ENCODE data around the gene ALS2CL.

ALS2CL gene

GRCh38 chr3:46722443-46722842 is 29.0 kb upstream of the ALS2CL start:
- no peak for DNase-seq
- H3K4ac ChIP-seq (ENCODE audit: low read depth in 1 of 2, low read length in 2 of 2): no peak overlapping the region
- H2AK5ac ChIP-seq (ENCODE audit: low read length, severe bottlenecking): no peak overlapping the region
- H3K18ac ChIP-seq (ENCODE audit: low read depth in 1 of 2, low read length in 2 of 2): no peak overlapping the region
- H4K8ac ChIP-seq (ENCODE audit: low read length): no peak overlapping the region
- H2AFZ ChIP-seq (ENCODE audit: low read depth, low read length): no peak overlapping the region
- no peak overlapping the region for H3K4me3 ChIP-seq (ENCODE audit: insufficient read depth in 1 of 2, low read depth in 1 of 2, low read length in 2 of 2)
- H3K14ac ChIP-seq (ENCODE audit: low read length in 2 of 2): no peak overlapping the region
- H3K27ac ChIP-seq (ENCODE audit: low read length, poor library complexity, severe bottlenecking): no peak overlapping the region
- H3K23ac ChIP-seq (ENCODE audit: low read length in 2 of 2): no peak overlapping the region
- H2BK15ac ChIP-seq (ENCODE audit: low read depth, poor library complexity, severe bottlenecking): no peak overlapping the region
- no peaks in the 10 kb centered on the region for H3K36me3 ChIP-seq (ENCODE audit: control insufficient read depth in 1 of 2, insufficient read depth in 2 of 2, low read depth in 1 of 2, low read length in 2 of 2)
- H3K27me3 ChIP-seq (ENCODE audit: control insufficient read depth in 1 of 2, insufficient read depth in 1 of 2, low read length in 2 of 2): peaks cover 0 to 43% of the 10 kb centered on the region in 2 experiments
- H2BK12ac ChIP-seq (ENCODE audit: low read length in 2 of 2): no peak overlapping the region
- no peak overlapping the region for H4K91ac ChIP-seq (ENCODE audit: low read length)
- no peaks in the 10 kb centered on the region for H3K79me1 ChIP-seq (replicated peaks; ENCODE audit: low read length, poor library complexity, severe bottlenecking)
- 85% methylated on average over 2 of the region's 5 CpGs for WGBS
- H2BK5ac ChIP-seq (ENCODE audit: low read depth, low read length, poor library complexity, severe bottlenecking): no peak overlapping the region
- H3K9me3 ChIP-seq (ENCODE audit: control insufficient read depth, low read length): peaks cover 3% of the 10 kb centered on the region
- no peak overlapping the region for H2BK120ac ChIP-seq (ENCODE audit: low read depth, low read length)
- H3K9ac ChIP-seq (ENCODE audit: low read length): no peak overlapping the region
- H3K4me2 ChIP-seq (ENCODE audit: low read length, poor library complexity, severe bottlenecking): no peak overlapping the region
- no peaks in the 10 kb centered on the region for H3K4me1 ChIP-seq (ENCODE audit: control insufficient read depth, insufficient read depth, low read depth, low read length)

- Histone ChIP-seq H3K4ac (ENCODE audit: low read depth in 1 of 2, low read length in 2 of 2) (no peak overlapping the region), H2BK15ac (ENCODE audit: low read depth, poor library complexity, severe bottlenecking) (no peak overlapping the region), H3K9ac (ENCODE audit: low read length) (no peak overlapping the region), H4K91ac (ENCODE audit: low read length) (no peak overlapping the region), H3K27me3 (ENCODE audit: control insufficient read depth in 1 of 2, insufficient read depth in 1 of 2, low read length in 2 of 2) (peaks cover under 1 to 57% of the 10 kb centered on the region in 2 experiments), H3K36me3 (ENCODE audit: control insufficient read depth in 1 of 2, insufficient read depth in 2 of 2, low read depth in 1 of 2, low read length in 2 of 2) (no peaks in the 10 kb centered on the region), H2BK5ac (ENCODE audit: low read depth, low read length, poor library complexity, severe bottlenecking) (no peak overlapping the region), H3K4me3 (ENCODE audit: insufficient read depth in 1 of 2, low read depth in 1 of 2, low read length in 2 of 2) (no peak overlapping the region), H3K79me1 (replicated peaks; ENCODE audit: low read length, poor library complexity, severe bottlenecking) (no peaks in the 10 kb centered on the region), H4K8ac (ENCODE audit: low read length) (no peak overlapping the region), H2AK5ac (ENCODE audit: low read length, severe bottlenecking) (no peak overlapping the region), H2AFZ (ENCODE audit: low read depth, low read length) (no peak overlapping the region), H3K23ac (ENCODE audit: low read length in 2 of 2) (no peak overlapping the region), H3K4me2 (ENCODE audit: low read length, poor library complexity, severe bottlenecking) (no peak overlapping the region), H3K14ac (ENCODE audit: low read length in 2 of 2) (no peak overlapping the region), H3K9me3 (ENCODE audit: control insufficient read depth, low read length) (peaks cover 3% of the 10 kb centered on the region), H2BK12ac (ENCODE audit: low read length in 2 of 2) (no peak overlapping the region), H2BK120ac (ENCODE audit: low read depth, low read length) (no peak overlapping the region), H3K18ac (ENCODE audit: low read depth in 1 of 2, low read length in 2 of 2) (no peak overlapping the region), H3K4me1 (ENCODE audit: control insufficient read depth, insufficient read depth, low read depth, low read length) (no peaks in the 10 kb centered on the region), H3K27ac (ENCODE audit: low read length, poor library complexity, severe bottlenecking) (no peak overlapping the region)
- DNase-seq: no peak
- 100% methylated on average over 1 of the region's 2 CpGs for WGBS
Measured at GRCh38 chr3:46721009-46721408, 27.5 kb upstream of the ALS2CL start.

GRCh38 chr3:46719735-46720271 is 26.3 kb upstream of the ALS2CL start:
- peaks cover 3% of the 10 kb centered on the region for H3K9me3 ChIP-seq (ENCODE audit: control insufficient read depth, low read length)
- no peak overlapping the region for H3K4me2 ChIP-seq (ENCODE audit: low read length, poor library complexity, severe bottlenecking)
- no peaks in the 10 kb centered on the region for H3K4me1 ChIP-seq (ENCODE audit: control insufficient read depth, insufficient read depth, low read depth, low read length)
- peaks cover 10 to 63% of the 10 kb centered on the region in 2 experiments for H3K27me3 ChIP-seq (ENCODE audit: control insufficient read depth in 1 of 2, insufficient read depth in 1 of 2, low read length in 2 of 2)
- H2BK120ac ChIP-seq (ENCODE audit: low read depth, low read length): no peak overlapping the region
- H2BK5ac ChIP-seq (ENCODE audit: low read depth, low read length, poor library complexity, severe bottlenecking): no peak overlapping the region
- no peak overlapping the region for H2AK5ac ChIP-seq (ENCODE audit: low read length, severe bottlenecking)
- no peak overlapping the region for H2BK12ac ChIP-seq (ENCODE audit: low read length in 2 of 2)
- H3K36me3 ChIP-seq (ENCODE audit: control insufficient read depth in 1 of 2, insufficient read depth in 2 of 2, low read depth in 1 of 2, low read length in 2 of 2): no peaks in the 10 kb centered on the region
- no peak overlapping the region for H3K9ac ChIP-seq (ENCODE audit: low read length)
- no peak overlapping the region for H3K23ac ChIP-seq (ENCODE audit: low read length in 2 of 2)
- no peak overlapping the region for H3K18ac ChIP-seq (ENCODE audit: low read depth in 1 of 2, low read length in 2 of 2)
- no peaks in the 10 kb centered on the region for H3K79me1 ChIP-seq (replicated peaks; ENCODE audit: low read length, poor library complexity, severe bottlenecking)
- H4K8ac ChIP-seq (ENCODE audit: low read length): no peak overlapping the region
- WGBS: 90% methylated on average over 3 of the region's 4 CpGs
- no peak overlapping the region for H2AFZ ChIP-seq (ENCODE audit: low read depth, low read length)
- DNase-seq: no peak
- no peak overlapping the region for H3K4ac ChIP-seq (ENCODE audit: low read depth in 1 of 2, low read length in 2 of 2)
- no peak overlapping the region for H2BK15ac ChIP-seq (ENCODE audit: low read depth, poor library complexity, severe bottlenecking)
- no peak overlapping the region for H3K14ac ChIP-seq (ENCODE audit: low read length in 2 of 2)
- H3K27ac ChIP-seq (ENCODE audit: low read length, poor library complexity, severe bottlenecking): no peak overlapping the region
- no peak overlapping the region for H3K4me3 ChIP-seq (ENCODE audit: insufficient read depth in 1 of 2, low read depth in 1 of 2, low read length in 2 of 2)
- H4K91ac ChIP-seq (ENCODE audit: low read length): no peak overlapping the region

GRCh38 chr3:46719044-46719565 is 25.6 kb upstream of the ALS2CL start:
- no peak overlapping the region for H3K14ac ChIP-seq (ENCODE audit: low read length in 2 of 2)
- H3K36me3 ChIP-seq (ENCODE audit: control insufficient read depth in 1 of 2, insufficient read depth in 2 of 2, low read depth in 1 of 2, low read length in 2 of 2): no peaks in the 10 kb centered on the region
- no peak overlapping the region for H3K9ac ChIP-seq (ENCODE audit: low read length)
- no peak overlapping the region for H3K4me2 ChIP-seq (ENCODE audit: low read length, poor library complexity, severe bottlenecking)
- no peak overlapping the region for H3K4ac ChIP-seq (ENCODE audit: low read depth in 1 of 2, low read length in 2 of 2)
- no peak overlapping the region for H3K23ac ChIP-seq (ENCODE audit: low read length in 2 of 2)
- H2BK5ac ChIP-seq (ENCODE audit: low read depth, low read length, poor library complexity, severe bottlenecking): no peak overlapping the region
- H2AFZ ChIP-seq (ENCODE audit: low read depth, low read length): no peak overlapping the region
- no peak overlapping the region for H2BK12ac ChIP-seq (ENCODE audit: low read length in 2 of 2)
- H3K9me3 ChIP-seq (ENCODE audit: control insufficient read depth, low read length): peaks cover 3% of the 10 kb centered on the region
- 53% methylated on average over 1 of the region's 2 CpGs for WGBS
- no peak overlapping the region for H2BK15ac ChIP-seq (ENCODE audit: low read depth, poor library complexity, severe bottlenecking)
- no peaks in the 10 kb centered on the region for H3K79me1 ChIP-seq (replicated peaks; ENCODE audit: low read length, poor library complexity, severe bottlenecking)
- no peak overlapping the region for H2AK5ac ChIP-seq (ENCODE audit: low read length, severe bottlenecking)
- no peak for DNase-seq
- H3K27ac ChIP-seq (ENCODE audit: low read length, poor library complexity, severe bottlenecking): no peak overlapping the region
- H4K8ac ChIP-seq (ENCODE audit: low read length): no peak overlapping the region
- H3K27me3 ChIP-seq (ENCODE audit: control insufficient read depth in 1 of 2, insufficient read depth in 1 of 2, low read length in 2 of 2): peaks cover 10 to 67% of the 10 kb centered on the region in 2 experiments
- no peak overlapping the region for H3K4me3 ChIP-seq (ENCODE audit: insufficient read depth in 1 of 2, low read depth in 1 of 2, low read length in 2 of 2)
- H3K18ac ChIP-seq (ENCODE audit: low read depth in 1 of 2, low read length in 2 of 2): no peak overlapping the region
- H2BK120ac ChIP-seq (ENCODE audit: low read depth, low read length): no peak overlapping the region
- peak overlapping the region; percentile 25 for H4K91ac ChIP-seq (ENCODE audit: low read length)
- H3K4me1 ChIP-seq (ENCODE audit: control insufficient read depth, insufficient read depth, low read depth, low read length): no peaks in the 10 kb centered on the region
